ENCODE measurements around the gene E2F3. TPM values are rescaled to one million over a fixed set of nuclear protein-coding genes. Genes with fewer than 3 reads are reported as not detected.

E2F3 gene
- total RNA-seq, 1 experiment from 2014 or later: 27.1 TPM

- H3K79me2 ChIP-seq (ENCODE audit: insufficient read depth, low read length): no peaks in the 10 kb centered on the region
- DNase-seq (ENCODE audit: low read depth, low spot score) (no peak), ATAC-seq (no peak)
- no peak overlapping the region for H3K4me3 ChIP-seq (replicated peaks in 1 of 2; ENCODE audit: low read depth in 1 of 2, low read length in 2 of 2)
- no peaks in the 10 kb centered on the region for H3K9me2 ChIP-seq (ENCODE audit: insufficient read depth)
- POLR2A ChIA-PET: no interaction called here
- no TSS peak for BruUV-seq (replicated peaks)
- peaks cover 26 to 31% of the 10 kb centered on the region in 2 experiments for H3K36me3 ChIP-seq (ENCODE audit: control insufficient read depth in 1 of 2, insufficient read depth in 2 of 2, low read length in 2 of 2)
- CTCF ChIA-PET: no interaction called here
- no peaks in the 10 kb centered on the region for H3K9me3 ChIP-seq (ENCODE audit: control insufficient read depth in 1 of 2, insufficient read depth in 1 of 2, low read depth in 1 of 2, low read length in 2 of 2)
- no peak overlapping the region for H2AFZ ChIP-seq (ENCODE audit: low read depth, low read length, poor library complexity, severe bottlenecking)
- intact Hi-C loops (cut with micrococcal nuclease): no loop called here
- H3K4me2 ChIP-seq (ENCODE audit: low read length): no peak overlapping the region
- RAD21 ChIA-PET (ENCODE audit: low non-redundant PET in 1 of 2, low total read pairs in 2 of 2, uncharacterized antibody in 2 of 2, unreplicated experiment in 2 of 2): no interaction called here
- H3K27ac ChIP-seq (ENCODE audit: low read depth, low read length): no peak overlapping the region
- H3K4me1 ChIP-seq (ENCODE audit: control insufficient read depth in 1 of 2, insufficient read depth in 2 of 2, low read length in 2 of 2): no peaks in the 10 kb centered on the region
- no peak for TF ChIP-seq TCF7L2 (IDR thresholded peaks at IDR 0.05; ENCODE audit: borderline replicate concordance, extremely low read depth, insufficient read depth, insufficient read length)
- no peak for TF ChIP-seq SRF (IDR thresholded peaks at IDR 0.05; ENCODE audit: low read depth)
- no peak for TF ChIP-seq CTCF (IDR thresholded peaks at IDR 0.05 in 2 of 3, conservative IDR thresholded peaks at IDR 0.05 in 1 of 3; ENCODE audit: borderline replicate concordance in 1 of 3, insufficient read depth in 1 of 3, low read depth in 2 of 3, low read length in 2 of 3)
- TF ChIP-seq JUND (IDR thresholded peaks at IDR 0.05): no peak
- no peak for TF ChIP-seq ZFX (IDR thresholded peaks at IDR 0.05)
- no peak for TF ChIP-seq ZBTB33 (IDR thresholded peaks at IDR 0.05; ENCODE audit: extremely low read depth, insufficient replicate concordance, low read length)
- no peak for TF ChIP-seq ELF1 (IDR thresholded peaks at IDR 0.05; ENCODE audit: borderline replicate concordance, low read depth)
- no peak for TF ChIP-seq FOSL1 (IDR thresholded peaks at IDR 0.05; ENCODE audit: low read depth)
- TF ChIP-seq YY1 (IDR thresholded peaks at IDR 0.05; ENCODE audit: extremely low read depth, insufficient replicate concordance, low read depth, low read length): no peak
- no peak for TF ChIP-seq EZH2phosphoT487 (IDR thresholded peaks at IDR 0.05; ENCODE audit: borderline replicate concordance)
- H4K20me1 ChIP-seq (ENCODE audit: insufficient read depth): peaks cover 10% of the 10 kb centered on the region; the same call in 1 of the 2 replicates
- H3K9ac ChIP-seq (ENCODE audit: low read length): no peak overlapping the region
- H3K27me3 ChIP-seq (ENCODE audit: insufficient read depth, low read length): no peaks in the 10 kb centered on the region
Measured at GRCh38 chr6:20490591-20490990, 88.9 kb downstream of the E2F3 start.
